ENCODE measurements around the gene RGS6. TPM values are rescaled to one million over a fixed set of nuclear protein-coding genes. Genes with fewer than 3 reads are reported as not detected.

The RGS6 gene
- total and polyA plus RNA-seq, 2 donors (not counting 1 experiment from before 2014, with no cell fraction given): not detected

GRCh38 chr14:72434856-72435255 lies 502.6 kb downstream of the RGS6 start:
- TF ChIP-seq CTCF (conservative IDR thresholded peaks at IDR 0.05 in 1 of 2, IDR thresholded peaks at IDR 0.05 in 1 of 2; ENCODE audit: low read depth in 1 of 2, low read length in 2 of 2): no peak
- TF ChIP-seq EZH2 (IDR thresholded peaks at IDR 0.05; ENCODE audit: low read length, missing control alignments): no peak
- Histone ChIP-seq H3K79me2 (ENCODE audit: control insufficient read depth, insufficient read depth, low read length) (no peaks in the 10 kb centered on the region), H3K4me1 (ENCODE audit: control insufficient read depth, extremely low read depth, insufficient read depth, low read length) (no peaks in the 10 kb centered on the region), H2AFZ (ENCODE audit: low read length) (no peak overlapping the region), H3K27ac (ENCODE audit: insufficient read depth, low read length) (no peak overlapping the region), H3K9ac (ENCODE audit: insufficient read depth, low read length) (no peak overlapping the region), H3K4me2 (ENCODE audit: extremely low read depth, insufficient read depth, low read length) (no peak overlapping the region), H3K4me3 (replicated peaks in 1 of 4; ENCODE audit: control extremely low read depth in 1 of 4, insufficient read depth in 1 of 4, low read depth in 3 of 4, low read length in 4 of 4) (no peak overlapping the region), H3K9me3 (ENCODE audit: control insufficient read depth, insufficient read depth, low read depth, low read length) (no peaks in the 10 kb centered on the region), H3K27me3 (ENCODE audit: control insufficient read depth, insufficient read depth, low read length) (peaks cover 4% of the 10 kb centered on the region), H4K20me1 (ENCODE audit: control insufficient read depth, extremely low read depth, insufficient read depth, low read length) (no peaks in the 10 kb centered on the region), H3K36me3 (ENCODE audit: control insufficient read depth, insufficient read depth, low read length) (no peaks in the 10 kb centered on the region)
- DNase-seq (ENCODE audit: low read depth in 2 of 2): no peak

GRCh38 chr14:72439707-72440106 lies 507.5 kb downstream of the RGS6 start:
- Histone ChIP-seq H3K36me3 (ENCODE audit: control insufficient read depth, insufficient read depth, low read length) (no peaks in the 10 kb centered on the region), H3K4me3 (replicated peaks in 1 of 4; ENCODE audit: control extremely low read depth in 1 of 4, insufficient read depth in 1 of 4, low read depth in 3 of 4, low read length in 4 of 4) (no peak overlapping the region)
- TF ChIP-seq EZH2 (IDR thresholded peaks at IDR 0.05; ENCODE audit: low read length, missing control alignments): no peak
- TF ChIP-seq CTCF (conservative IDR thresholded peaks at IDR 0.05 in 1 of 2, IDR thresholded peaks at IDR 0.05 in 1 of 2; ENCODE audit: low read depth in 1 of 2, low read length in 2 of 2): no peak

GRCh38 chr14:72443256-72443655 lies 511.0 kb downstream of the RGS6 start:
- Histone ChIP-seq H3K4me1 (ENCODE audit: control insufficient read depth, extremely low read depth, insufficient read depth, low read length) (no peaks in the 10 kb centered on the region), H3K36me3 (ENCODE audit: control insufficient read depth, insufficient read depth, low read length) (no peaks in the 10 kb centered on the region), H3K27ac (ENCODE audit: insufficient read depth, low read length) (no peak overlapping the region), H3K27me3 (ENCODE audit: control insufficient read depth, insufficient read depth, low read length) (no peaks in the 10 kb centered on the region), H3K9ac (ENCODE audit: insufficient read depth, low read length) (no peak overlapping the region), H2AFZ (ENCODE audit: low read length) (no peak overlapping the region), H3K79me2 (ENCODE audit: control insufficient read depth, insufficient read depth, low read length) (no peaks in the 10 kb centered on the region), H3K4me3 (replicated peaks in 1 of 4; ENCODE audit: control extremely low read depth in 1 of 4, insufficient read depth in 1 of 4, low read depth in 3 of 4, low read length in 4 of 4) (no peak overlapping the region), H3K9me3 (ENCODE audit: control insufficient read depth, insufficient read depth, low read depth, low read length) (no peaks in the 10 kb centered on the region), H3K4me2 (ENCODE audit: extremely low read depth, insufficient read depth, low read length) (no peak overlapping the region), H4K20me1 (ENCODE audit: control insufficient read depth, extremely low read depth, insufficient read depth, low read length) (no peaks in the 10 kb centered on the region)
- peak in 1 of 2 donors; percentile 47 for DNase-seq (ENCODE audit: low read depth in 2 of 2)
- no peak for TF ChIP-seq EZH2 (IDR thresholded peaks at IDR 0.05; ENCODE audit: low read length, missing control alignments)
- no peak for TF ChIP-seq CTCF (conservative IDR thresholded peaks at IDR 0.05 in 1 of 2, IDR thresholded peaks at IDR 0.05 in 1 of 2; ENCODE audit: low read depth in 1 of 2, low read length in 2 of 2)

More at GRCh38 chr14:72439707-72440106, 507.5 kb downstream of the RGS6 start:
- DNase-seq (ENCODE audit: low read depth in 2 of 2): no peak
- no peak overlapping the region for H3K9ac ChIP-seq (ENCODE audit: insufficient read depth, low read length)
- peaks cover 4% of the 10 kb centered on the region for H3K27me3 ChIP-seq (ENCODE audit: control insufficient read depth, insufficient read depth, low read length)
- no peak overlapping the region for H3K27ac ChIP-seq (ENCODE audit: insufficient read depth, low read length)
- H3K4me1 ChIP-seq (ENCODE audit: control insufficient read depth, extremely low read depth, insufficient read depth, low read length): no peaks in the 10 kb centered on the region
- no peaks in the 10 kb centered on the region for H3K79me2 ChIP-seq (ENCODE audit: control insufficient read depth, insufficient read depth, low read length)
- no peak overlapping the region for H3K4me2 ChIP-seq (ENCODE audit: extremely low read depth, insufficient read depth, low read length)
- no peak overlapping the region for H2AFZ ChIP-seq (ENCODE audit: low read length)
- H4K20me1 ChIP-seq (ENCODE audit: control insufficient read depth, extremely low read depth, insufficient read depth, low read length): no peaks in the 10 kb centered on the region
- no peaks in the 10 kb centered on the region for H3K9me3 ChIP-seq (ENCODE audit: control insufficient read depth, insufficient read depth, low read depth, low read length)

All from fibroblast of lung (primary cell).